Measurements from ENCODE around the gene NRTN.

DNA sequence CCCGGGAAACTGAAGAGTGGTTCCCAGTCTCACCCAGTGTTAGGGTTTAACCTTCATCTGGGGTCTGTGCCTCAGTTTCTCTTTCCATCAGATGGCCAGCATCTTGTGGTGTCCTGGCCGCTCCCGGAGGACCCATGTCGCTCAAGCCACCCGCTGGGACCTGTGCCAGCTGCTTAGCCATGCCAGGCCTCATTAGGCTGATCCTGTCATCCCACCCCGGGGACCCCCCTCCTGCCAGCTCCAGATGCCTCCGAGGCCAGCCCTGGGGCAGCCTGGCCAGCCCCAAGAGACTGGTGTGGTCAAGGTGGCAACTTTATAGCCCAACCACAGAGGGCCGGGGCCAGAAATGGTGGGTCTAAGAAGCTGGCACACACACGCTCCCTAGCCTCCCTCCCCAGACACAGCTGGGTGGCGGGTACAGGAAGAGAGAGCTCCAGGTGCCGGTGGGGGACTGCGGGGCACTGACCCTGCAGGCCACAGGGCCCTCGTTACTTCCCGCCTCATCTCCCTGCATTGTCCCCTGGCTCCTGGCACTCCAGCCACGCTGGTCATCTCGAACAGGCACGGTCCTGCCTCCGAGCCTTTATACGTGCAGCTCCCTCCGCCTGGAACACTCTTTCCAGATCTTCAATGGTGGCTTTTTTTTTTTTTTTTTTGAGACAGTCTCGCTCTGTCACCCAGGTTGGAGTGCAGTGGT is 3.4 kb downstream of the NRTN start:
- TF ChIP-seq POLR2AphosphoS5 (IDR thresholded peaks at IDR 0.05; ENCODE audit: low read depth) (no peak), GABPA (IDR thresholded peaks at IDR 0.05; ENCODE audit: low read depth) (no peak), SPI1 (IDR thresholded peaks at IDR 0.05; ENCODE audit: borderline replicate concordance, low read depth) (no peak)
- TF ChIP-seq, protein P1, sequence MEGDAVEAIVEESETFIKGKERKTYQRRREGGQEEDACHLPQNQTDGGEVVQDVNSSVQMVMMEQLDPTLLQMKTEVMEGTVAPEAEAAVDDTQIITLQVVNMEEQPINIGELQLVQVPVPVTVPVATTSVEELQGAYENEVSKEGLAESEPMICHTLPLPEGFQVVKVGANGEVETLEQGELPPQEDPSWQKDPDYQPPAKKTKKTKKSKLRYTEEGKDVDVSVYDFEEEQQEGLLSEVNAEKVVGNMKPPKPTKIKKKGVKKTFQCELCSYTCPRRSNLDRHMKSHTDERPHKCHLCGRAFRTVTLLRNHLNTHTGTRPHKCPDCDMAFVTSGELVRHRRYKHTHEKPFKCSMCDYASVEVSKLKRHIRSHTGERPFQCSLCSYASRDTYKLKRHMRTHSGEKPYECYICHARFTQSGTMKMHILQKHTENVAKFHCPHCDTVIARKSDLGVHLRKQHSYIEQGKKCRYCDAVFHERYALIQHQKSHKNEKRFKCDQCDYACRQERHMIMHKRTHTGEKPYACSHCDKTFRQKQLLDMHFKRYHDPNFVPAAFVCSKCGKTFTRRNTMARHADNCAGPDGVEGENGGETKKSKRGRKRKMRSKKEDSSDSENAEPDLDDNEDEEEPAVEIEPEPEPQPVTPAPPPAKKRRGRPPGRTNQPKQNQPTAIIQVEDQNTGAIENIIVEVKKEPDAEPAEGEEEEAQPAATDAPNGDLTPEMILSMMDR (IDR thresholded peaks at IDR 0.05; ENCODE audit: insufficient read depth, low read length), result no peak
- TF ChIP-seq, protein P2, sequence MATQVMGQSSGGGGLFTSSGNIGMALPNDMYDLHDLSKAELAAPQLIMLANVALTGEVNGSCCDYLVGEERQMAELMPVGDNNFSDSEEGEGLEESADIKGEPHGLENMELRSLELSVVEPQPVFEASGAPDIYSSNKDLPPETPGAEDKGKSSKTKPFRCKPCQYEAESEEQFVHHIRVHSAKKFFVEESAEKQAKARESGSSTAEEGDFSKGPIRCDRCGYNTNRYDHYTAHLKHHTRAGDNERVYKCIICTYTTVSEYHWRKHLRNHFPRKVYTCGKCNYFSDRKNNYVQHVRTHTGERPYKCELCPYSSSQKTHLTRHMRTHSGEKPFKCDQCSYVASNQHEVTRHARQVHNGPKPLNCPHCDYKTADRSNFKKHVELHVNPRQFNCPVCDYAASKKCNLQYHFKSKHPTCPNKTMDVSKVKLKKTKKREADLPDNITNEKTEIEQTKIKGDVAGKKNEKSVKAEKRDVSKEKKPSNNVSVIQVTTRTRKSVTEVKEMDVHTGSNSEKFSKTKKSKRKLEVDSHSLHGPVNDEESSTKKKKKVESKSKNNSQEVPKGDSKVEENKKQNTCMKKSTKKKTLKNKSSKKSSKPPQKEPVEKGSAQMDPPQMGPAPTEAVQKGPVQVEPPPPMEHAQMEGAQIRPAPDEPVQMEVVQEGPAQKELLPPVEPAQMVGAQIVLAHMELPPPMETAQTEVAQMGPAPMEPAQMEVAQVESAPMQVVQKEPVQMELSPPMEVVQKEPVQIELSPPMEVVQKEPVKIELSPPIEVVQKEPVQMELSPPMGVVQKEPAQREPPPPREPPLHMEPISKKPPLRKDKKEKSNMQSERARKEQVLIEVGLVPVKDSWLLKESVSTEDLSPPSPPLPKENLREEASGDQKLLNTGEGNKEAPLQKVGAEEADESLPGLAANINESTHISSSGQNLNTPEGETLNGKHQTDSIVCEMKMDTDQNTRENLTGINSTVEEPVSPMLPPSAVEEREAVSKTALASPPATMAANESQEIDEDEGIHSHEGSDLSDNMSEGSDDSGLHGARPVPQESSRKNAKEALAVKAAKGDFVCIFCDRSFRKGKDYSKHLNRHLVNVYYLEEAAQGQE (IDR thresholded peaks at IDR 0.05; ENCODE audit: insufficient replicate concordance, low read depth), result no peak
